Measurements from ENCODE around the gene PCDHGB4.

- TF ChIP-seq CTCF (IDR thresholded peaks at IDR 0.05) (no peak), POLR2A (IDR thresholded peaks at IDR 0.05) (no peak)
Measured at GRCh38 chr5:141413540-141414069, 26.1 kb downstream of the PCDHGB4 start.

All from body of pancreas (tissue), 4 donors.